GM10248 (cell line): ENCODE results near the gene KLHDC7B.

Source experiments
- CTCF ChIA-PET: fragments of 300-600 bp; sonication (Branson Sonifier 250); formaldehyde crosslinking; extraction: SDS; loops from one replicate; lab custom pipeline; 2021; ENCODE audit warnings: antibody characterized with exemption; lab: Yijun Ruan, JAX
- POLR2A ChIA-PET: fragments of 350-650 bp; sonication (Branson Sonifier 250); formaldehyde crosslinking; extraction: SDS; loops from one replicate; lab custom pipeline; 2020; ENCODE audit warnings: antibody characterized with exemption; lab: Yijun Ruan, JAX
- DNase-seq: peaks from one replicate; pipeline ENCODE4 v3.0.0; 2012; ENCODE audit errors: extremely low spot score
- CTCF ChIP-seq: IDR thresholded peaks from 2 replicates; pipeline ENCODE4 v1.5.1; 2012; ENCODE audit warnings: mild to moderate bottlenecking, low read depth; ENCODE audit errors: extremely low read depth, missing control alignments, control extremely low read depth

KLHDC7B gene

GRCh38 chr22:50520826-50521453 is 24.8 kb upstream of the KLHDC7B start:
- ChIA-PET CTCF (no interaction called here), POLR2A (interaction anchor here (1.0 kb wide), 1 partner anchor 14 kb away, joined by 3 read pairs; no protein-coding TSS in a partner anchor)
- DNase-seq = no peak
- no peak for TF ChIP-seq CTCF

- TF ChIP-seq CTCF = no peak
- no peak for DNase-seq
- POLR2A ChIA-PET = interaction anchor here (1.0 kb wide), 1 partner anchor 13 kb away, joined by 3 read pairs; no protein-coding TSS in a partner anchor
- CTCF ChIA-PET = interaction anchor here (5.1 kb wide), 1 partner anchor 13 kb away, joined by 56 read pairs; the partner anchor contains the start of genes LMF2 and NCAPH2
Observed at GRCh38 chr22:50521710-50522109, 24.0 kb upstream of the KLHDC7B start.

GRCh38 chr22:50522208-50522805 is 23.4 kb upstream of the KLHDC7B start:
- ChIA-PET POLR2A (interaction anchor here (0.7 to 4.5 kb wide), 4 partner anchors 10 to 14 kb away, joined by 3 to 33 read pairs (median 4); partner anchors contain the start of genes LMF2 and NCAPH2), CTCF (interaction anchor here (1.0 to 5.1 kb wide), 3 partner anchors 14 to 99 kb away, joined by 3 to 56 read pairs (median 4); partner anchors contain the start of genes LMF2, NCAPH2 and SYCE3)

GRCh38 chr22:50522806-50523438 is 22.8 kb upstream of the KLHDC7B start:
- POLR2A ChIA-PET = interaction anchor here (0.7 to 4.5 kb wide), 3 partner anchors 11 to 15 kb away, joined by 3 to 33 read pairs (median 4); partner anchors contain the start of genes LMF2 and NCAPH2
- CTCF ChIA-PET = interaction anchor here (1.0 to 5.1 kb wide), 3 partner anchors 14 to 98 kb away, joined by 3 to 56 read pairs (median 4); partner anchors contain the start of genes LMF2, NCAPH2 and SYCE3
- no peak for TF ChIP-seq CTCF
- DNase-seq = no peak

More at GRCh38 chr22:50522208-50522805, 23.4 kb upstream of the KLHDC7B start:
- DNase-seq = no peak
- no peak for TF ChIP-seq CTCF

- no peak for DNase-seq
- ChIA-PET POLR2A (interaction anchor here (4.5 kb wide), 1 partner anchor 16 kb away, joined by 33 read pairs; the partner anchor contains the start of genes LMF2 and NCAPH2), CTCF (interaction anchor here (1.0 to 5.1 kb wide), 2 partner anchors 15 to 39 kb away, joined by 4 to 56 read pairs; partner anchors contain the start of genes LMF2, NCAPH2 and SYCE3)
- no peak for TF ChIP-seq CTCF
Observed at GRCh38 chr22:50523458-50523805, 22.3 kb upstream of the KLHDC7B start.
